ENCODE results near the gene RSBN1L. TPM values are rescaled to one million over a fixed set of nuclear protein-coding genes. Genes with fewer than 3 reads are reported as not detected.

RSBN1L gene
- total RNA-seq, 4 donors from 2014 or later, result 18.7 to 40.8 (median 25.9) TPM

- no peak overlapping the region for H3K4me3 ChIP-seq
- H3K36me3 ChIP-seq, result peaks cover 0 to 24% of the 10 kb centered on the region in 2 donors
- TF ChIP-seq POLR2A (IDR thresholded peaks at IDR 0.05) (no peak), CTCF (IDR thresholded peaks at IDR 0.05) (no peak), POLR2AphosphoS5 (IDR thresholded peaks at IDR 0.05) (no peak), EP300 (IDR thresholded peaks at IDR 0.05) (no peak)
- H3K9me3 ChIP-seq, result no peaks in the 10 kb centered on the region
- H3K27ac ChIP-seq, result peak overlapping the region in 1 of 4 donors; percentile 22
- 72 to 75% methylated on average over 4 of the region's 4 CpGs for whole genome bisulfite sequencing, 2 donors (ENCODE audit: low coverage in 1 of 2)
- ATAC-seq, result no peak
- H3K4me1 ChIP-seq, result peaks cover 0 to 48% (median 0%) of the 10 kb centered on the region in 3 donors
- no peaks in the 10 kb centered on the region for H3K27me3 ChIP-seq
Measured at GRCh38 chr7:77765906-77766800, 69.9 kb downstream of the RSBN1L start.

GRCh38 chr7:77766801-77767605 lies 70.7 kb downstream of the RSBN1L start:
- no peaks in the 10 kb centered on the region for H3K9me3 ChIP-seq
- no peak overlapping the region for H3K4me3 ChIP-seq
- peaks cover 0 to 26% of the 10 kb centered on the region in 2 donors for H3K36me3 ChIP-seq
- TF ChIP-seq CTCF (IDR thresholded peaks at IDR 0.05), result no peak
- no peak for TF ChIP-seq POLR2AphosphoS5 (IDR thresholded peaks at IDR 0.05)
- TF ChIP-seq EP300 (IDR thresholded peaks at IDR 0.05), result no peak
- TF ChIP-seq POLR2A (IDR thresholded peaks at IDR 0.05), result no peak
- no peak for ATAC-seq
- H3K27ac ChIP-seq, result no peak overlapping the region
- peaks cover 0 to 42% (median 0%) of the 10 kb centered on the region in 3 donors for H3K4me1 ChIP-seq
- WGBS, 2 donors (ENCODE audit: low coverage in 1 of 2), result 88% methylated on average over 6 of the region's 6 CpGs; no CpG with 5 or more reads in 1 of the 2 donors
- no peaks in the 10 kb centered on the region for H3K27me3 ChIP-seq

- H3K27ac ChIP-seq, result no peak overlapping the region
Measured at GRCh38 chr7:77770316-77770715, 74.1 kb downstream of the RSBN1L start.

GRCh38 chr7:77771901-77772300 lies 75.6 kb downstream of the RSBN1L start:
- H3K4me3 ChIP-seq, result no peak overlapping the region
- H3K36me3 ChIP-seq, result peaks cover 0 to 72% of the 10 kb centered on the region in 2 donors
- no peaks in the 10 kb centered on the region for H3K4me1 ChIP-seq
- H3K27ac ChIP-seq, result no peak overlapping the region
- ATAC-seq, result no peak
- peaks cover 0 to 4% (median 0%) of the 10 kb centered on the region in 3 donors for H3K9me3 ChIP-seq
- no peaks in the 10 kb centered on the region for H3K27me3 ChIP-seq
- TF ChIP-seq CTCF (IDR thresholded peaks at IDR 0.05), result no peak
- no peak for TF ChIP-seq POLR2AphosphoS5 (IDR thresholded peaks at IDR 0.05)
- no peak for TF ChIP-seq EP300 (IDR thresholded peaks at IDR 0.05)
- no peak for TF ChIP-seq POLR2A (IDR thresholded peaks at IDR 0.05)

More at GRCh38 chr7:77770316-77770715, 74.1 kb downstream of the RSBN1L start:
- TF ChIP-seq POLR2A (IDR thresholded peaks at IDR 0.05) (no peak), CTCF (IDR thresholded peaks at IDR 0.05) (no peak), EP300 (IDR thresholded peaks at IDR 0.05) (no peak), POLR2AphosphoS5 (IDR thresholded peaks at IDR 0.05) (no peak)
- Histone ChIP-seq H3K36me3 (peaks cover 0 to 57% of the 10 kb centered on the region in 2 donors), H3K4me3 (no peak overlapping the region), H3K4me1 (peaks cover 0 to 12% (median 0%) of the 10 kb centered on the region in 3 donors), H3K27me3 (no peaks in the 10 kb centered on the region), H3K9me3 (no peaks in the 10 kb centered on the region)
- WGBS, 2 donors (ENCODE audit: low coverage in 1 of 2), result 84 to 85% methylated on average over 6 to 8 of the region's 8 CpGs
- ATAC-seq, result no peak

Measured in gastroesophageal sphincter (tissue), 4 donors.